ENCODE data around the gene KCNH5. TPM values are rescaled to one million over a fixed set of nuclear protein-coding genes. Genes with fewer than 3 reads are reported as not detected.

The KCNH5 gene
- total RNA-seq, 1 donor from 2014 or later = 0.44 TPM

DNA sequence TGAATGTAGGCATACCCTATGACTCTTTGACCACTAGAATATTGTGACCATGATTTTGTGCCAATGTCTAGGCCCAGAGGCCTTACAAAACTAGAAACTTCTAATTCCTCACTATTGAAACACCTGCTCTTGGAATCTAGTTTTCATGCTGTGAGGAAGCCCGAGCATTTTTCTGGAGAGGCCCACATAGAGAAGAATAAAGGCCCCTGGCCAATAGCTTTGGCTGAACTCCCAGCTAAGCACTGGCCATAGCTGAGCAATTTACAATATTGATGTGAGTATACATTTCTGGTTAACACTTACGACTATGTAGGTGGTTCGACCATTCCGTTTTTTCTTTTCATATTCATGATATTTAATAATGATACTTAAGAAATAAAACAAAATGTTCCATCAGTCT, 190.3 kb downstream of the KCNH5 start:
- H3K36me3 Mint-ChIP-seq (ENCODE audit: low read depth) = no peaks in the 10 kb centered on the region
- H3K27ac Mint-ChIP-seq (ENCODE audit: unreplicated experiment) = no peak overlapping the region
- DNase-seq (ENCODE audit: low read depth, low spot score) = no peak
- H3K4me1 Mint-ChIP-seq = no peaks in the 10 kb centered on the region
- no peak overlapping the region for H3K4me3 Mint-ChIP-seq
- H3K9me3 Mint-ChIP-seq = no peaks in the 10 kb centered on the region
- H3K27me3 Mint-ChIP-seq (ENCODE audit: low read depth) = no peaks in the 10 kb centered on the region
- TF ChIP-seq, protein P1, sequence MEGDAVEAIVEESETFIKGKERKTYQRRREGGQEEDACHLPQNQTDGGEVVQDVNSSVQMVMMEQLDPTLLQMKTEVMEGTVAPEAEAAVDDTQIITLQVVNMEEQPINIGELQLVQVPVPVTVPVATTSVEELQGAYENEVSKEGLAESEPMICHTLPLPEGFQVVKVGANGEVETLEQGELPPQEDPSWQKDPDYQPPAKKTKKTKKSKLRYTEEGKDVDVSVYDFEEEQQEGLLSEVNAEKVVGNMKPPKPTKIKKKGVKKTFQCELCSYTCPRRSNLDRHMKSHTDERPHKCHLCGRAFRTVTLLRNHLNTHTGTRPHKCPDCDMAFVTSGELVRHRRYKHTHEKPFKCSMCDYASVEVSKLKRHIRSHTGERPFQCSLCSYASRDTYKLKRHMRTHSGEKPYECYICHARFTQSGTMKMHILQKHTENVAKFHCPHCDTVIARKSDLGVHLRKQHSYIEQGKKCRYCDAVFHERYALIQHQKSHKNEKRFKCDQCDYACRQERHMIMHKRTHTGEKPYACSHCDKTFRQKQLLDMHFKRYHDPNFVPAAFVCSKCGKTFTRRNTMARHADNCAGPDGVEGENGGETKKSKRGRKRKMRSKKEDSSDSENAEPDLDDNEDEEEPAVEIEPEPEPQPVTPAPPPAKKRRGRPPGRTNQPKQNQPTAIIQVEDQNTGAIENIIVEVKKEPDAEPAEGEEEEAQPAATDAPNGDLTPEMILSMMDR (conservative IDR thresholded peaks at IDR 0.05) = no peak

GRCh38 chr14:62847168-62847567, 198.1 kb downstream of the KCNH5 start:
- TF ChIP-seq, protein P1 (conservative IDR thresholded peaks at IDR 0.05) = no peak
- H3K27ac Mint-ChIP-seq (ENCODE audit: unreplicated experiment) = no peak overlapping the region
- H3K9me3 Mint-ChIP-seq = no peaks in the 10 kb centered on the region
- H3K4me1 Mint-ChIP-seq = no peaks in the 10 kb centered on the region
- no peaks in the 10 kb centered on the region for H3K27me3 Mint-ChIP-seq (ENCODE audit: low read depth)
- DNase-seq (ENCODE audit: low read depth, low spot score) = no peak
- no peaks in the 10 kb centered on the region for H3K36me3 Mint-ChIP-seq (ENCODE audit: low read depth)
- H3K4me3 Mint-ChIP-seq = no peak overlapping the region

GRCh38 chr14:62844546-62844945, 200.7 kb downstream of the KCNH5 start:
- Mint-ChIP-seq H3K27ac (ENCODE audit: unreplicated experiment) (no peak overlapping the region), H3K27me3 (ENCODE audit: low read depth) (no peaks in the 10 kb centered on the region), H3K36me3 (ENCODE audit: low read depth) (no peaks in the 10 kb centered on the region), H3K4me3 (no peak overlapping the region), H3K9me3 (no peaks in the 10 kb centered on the region), H3K4me1 (no peaks in the 10 kb centered on the region)
- TF ChIP-seq, protein P1 (conservative IDR thresholded peaks at IDR 0.05) = no peak
- DNase-seq (ENCODE audit: low read depth, low spot score) = no peak

- Mint-ChIP-seq H3K4me3 (no peak overlapping the region), H3K27ac (ENCODE audit: unreplicated experiment) (no peak overlapping the region), H3K4me1 (no peaks in the 10 kb centered on the region), H3K27me3 (ENCODE audit: low read depth) (no peaks in the 10 kb centered on the region), H3K36me3 (ENCODE audit: low read depth) (no peaks in the 10 kb centered on the region), H3K9me3 (peaks cover 18% of the 10 kb centered on the region)
- TF ChIP-seq, protein P1 (conservative IDR thresholded peaks at IDR 0.05) = no peak
- DNase-seq (ENCODE audit: low read depth, low spot score) = no peak
Observed at GRCh38 chr14:62824086-62824485, 221.2 kb downstream of the KCNH5 start.

- no peaks in the 10 kb centered on the region for H3K27me3 Mint-ChIP-seq (ENCODE audit: low read depth)
- H3K4me3 Mint-ChIP-seq = no peak overlapping the region
- peaks cover 9% of the 10 kb centered on the region for H3K9me3 Mint-ChIP-seq
- H3K36me3 Mint-ChIP-seq (ENCODE audit: low read depth) = no peaks in the 10 kb centered on the region
- no peaks in the 10 kb centered on the region for H3K4me1 Mint-ChIP-seq
- H3K27ac Mint-ChIP-seq (ENCODE audit: unreplicated experiment) = no peak overlapping the region
- TF ChIP-seq, protein P1 (conservative IDR thresholded peaks at IDR 0.05) = no peak
- no peak for DNase-seq (ENCODE audit: low read depth, low spot score)
Observed at GRCh38 chr14:62819931-62820330, 225.3 kb downstream of the KCNH5 start.

GRCh38 chr14:62807636-62808035, 237.6 kb downstream of the KCNH5 start:
- H3K4me1 Mint-ChIP-seq = no peaks in the 10 kb centered on the region
- no peak overlapping the region for H3K4me3 Mint-ChIP-seq
- TF ChIP-seq, protein P1 (conservative IDR thresholded peaks at IDR 0.05) = no peak
- H3K36me3 Mint-ChIP-seq (ENCODE audit: low read depth) = no peaks in the 10 kb centered on the region
- H3K27me3 Mint-ChIP-seq (ENCODE audit: low read depth) = no peaks in the 10 kb centered on the region
- no peak overlapping the region for H3K27ac Mint-ChIP-seq (ENCODE audit: unreplicated experiment)
- DNase-seq (ENCODE audit: low read depth, low spot score) = no peak
- peaks cover 2% of the 10 kb centered on the region for H3K9me3 Mint-ChIP-seq

Measured in neural crest cell (in vitro differentiated cells).